Adipose tissue (tissue), 3 donors: ENCODE data around the gene GNAS-AS1. TPM values are rescaled to one million over a fixed set of nuclear protein-coding genes. Genes with fewer than 3 reads are reported as not detected.
"Not testable (repeated sequence)": the region's sequence is repeated elsewhere in the genome, so short reads cannot be mapped to it uniquely, and the experiment has no call there.

Experiments used
- H3K27ac ChIP-seq: one replicate; pipeline ENCODE4 v1.5.1; 2013; ENCODE audit warnings: low read depth, low read length
- WGBS, 3 donors: extraction: QIAGEN DNeasy Blood & Tissue Kit; methylation state at CpG; one replicate each; pipeline ENCODE4 v1.1.7; 2013; 5-methylcytosine and 5-hydroxymethylcytosine counted together
- polyA plus RNA-seq, 3 donors: library from polyadenylated mRNA; stranded (reverse); fragments of 200-250 nt; gene quantifications; one replicate each; pipeline ENCODE4 v1.2.3, GENCODE V29; 2013
- donor health status: healthy with polysubstance abuse.
- donor health status: Bipolar disorder and iron deficiency.
- donor health status: healthy.

Gene GNAS-AS1
- polyA plus RNA-seq, 3 donors, result 0.12 to 0.60 (median 0.34) TPM

- no peak overlapping the region for H3K27ac ChIP-seq
- WGBS, 3 donors, result 87 to 93% (median 88%) methylated on average over 8 of the region's 8 CpGs
Observed at GRCh38 chr20:58822149-58822548, 28.6 kb downstream of the GNAS-AS1 start.

GRCh38 chr20:58820515-58820914 lies 30.2 kb downstream of the GNAS-AS1 start:
- H3K27ac ChIP-seq, result not testable (repeated sequence)
- 87 to 95% (median 91%) methylated on average over 6 of the region's 6 CpGs for WGBS, 3 donors

GRCh38 chr20:58819921-58820320 lies 30.8 kb downstream of the GNAS-AS1 start:
- no peak overlapping the region for H3K27ac ChIP-seq
- WGBS, 3 donors, result 94 to 97% (median 95%) methylated on average over 13 of the region's 13 CpGs

GRCh38 chr20:58818586-58819285 lies 32.0 kb downstream of the GNAS-AS1 start:
- H3K27ac ChIP-seq, result no peak overlapping the region
- 71 to 76% (median 72%) methylated on average over 8 of the region's 8 CpGs for WGBS, 3 donors

GRCh38 chr20:58817748-58818147 lies 33.0 kb downstream of the GNAS-AS1 start:
- 90 to 95% (median 94%) methylated on average over 10 of the region's 10 CpGs for WGBS, 3 donors
- no peak overlapping the region for H3K27ac ChIP-seq

- 86 to 92% (median 91%) methylated on average over 28 to 30 of the region's 30 CpGs for WGBS, 3 donors
- H3K27ac ChIP-seq, result no peak overlapping the region
Observed at GRCh38 chr20:58816957-58817651, 33.6 kb downstream of the GNAS-AS1 start.

- WGBS, 3 donors, result 69 to 89% (median 88%) methylated on average over 9 to 10 of the region's 10 CpGs
- no peak overlapping the region for H3K27ac ChIP-seq
Observed at GRCh38 chr20:58816051-58816450, 34.7 kb downstream of the GNAS-AS1 start.

GRCh38 chr20:58815448-58815847 lies 35.3 kb downstream of the GNAS-AS1 start:
- 53 to 70% (median 63%) methylated on average over 11 of the region's 11 CpGs for WGBS, 3 donors
- H3K27ac ChIP-seq, result no peak overlapping the region

GRCh38 chr20:58813369-58813768 lies 37.3 kb downstream of the GNAS-AS1 start:
- WGBS, 3 donors, result 83 to 85% (median 84%) methylated on average over 8 of the region's 8 CpGs
- H3K27ac ChIP-seq, result no peak overlapping the region

- 89 to 92% (median 92%) methylated on average over 13 of the region's 13 CpGs for WGBS, 3 donors
- no peak overlapping the region for H3K27ac ChIP-seq
Observed at GRCh38 chr20:58811334-58811733, 39.4 kb downstream of the GNAS-AS1 start.

- no peak overlapping the region for H3K27ac ChIP-seq
- 74 to 86% (median 86%) methylated on average over 10 of the region's 10 CpGs for WGBS, 3 donors
Observed at GRCh38 chr20:58810879-58811250, 39.8 kb downstream of the GNAS-AS1 start.

- 77 to 80% (median 79%) methylated on average over 19 of the region's 19 CpGs for WGBS, 3 donors
- H3K27ac ChIP-seq, result no peak overlapping the region
Observed at GRCh38 chr20:58810116-58810878, 40.4 kb downstream of the GNAS-AS1 start.

GRCh38 chr20:58808271-58809046 lies 42.2 kb downstream of the GNAS-AS1 start:
- 55 to 70% (median 65%) methylated on average over 17 of the region's 17 CpGs for WGBS, 3 donors
- H3K27ac ChIP-seq, result no peak overlapping the region

- no peak overlapping the region for H3K27ac ChIP-seq
- 72 to 86% (median 85%) methylated on average over 11 of the region's 11 CpGs for WGBS, 3 donors
Observed at GRCh38 chr20:58807801-58808200, 42.9 kb downstream of the GNAS-AS1 start.

- no peak overlapping the region for H3K27ac ChIP-seq
- 88 to 89% (median 88%) methylated on average over 16 to 18 of the region's 18 CpGs for WGBS, 3 donors
Observed at GRCh38 chr20:58803533-58803932, 47.2 kb downstream of the GNAS-AS1 start.

- WGBS, 3 donors, result 81 to 91% (median 86%) methylated on average over 11 of the region's 11 CpGs
- no peak overlapping the region for H3K27ac ChIP-seq
Observed at GRCh38 chr20:58802061-58802460, 48.6 kb downstream of the GNAS-AS1 start.

- no peak overlapping the region for H3K27ac ChIP-seq
- WGBS, 3 donors, result 60 to 71% (median 65%) methylated on average over 22 of the region's 22 CpGs
Observed at GRCh38 chr20:58800134-58800871, 50.4 kb downstream of the GNAS-AS1 start.
